Endothelial cell of umbilical vein (primary cell): ENCODE data around the gene ENOX2. TPM values are rescaled to one million over a fixed set of nuclear protein-coding genes. Genes with fewer than 3 reads are reported as not detected.

Experiments
- BruUV-seq: library from RNA; stranded (reverse); fragments of 400-500 nt; replicated peaks from 2 replicates; lab custom pipeline; 2021; lab: Mats Ljungman, UMichigan
- CTCF ChIA-PET: fragments of 300-600, 350-600 bp; sonication (Branson Sonifier 250); formaldehyde crosslinking; loops from one replicate; lab custom pipeline; 2021; ENCODE audit warnings: antibody characterized with exemption, inconsistent platforms; lab: Charles Lee
- POLR2A ChIA-PET: fragments of 300-600, 350-600 bp; sonication (Branson Sonifier 250); formaldehyde crosslinking; loops from one replicate; lab custom pipeline; 2021; ENCODE audit warnings: antibody characterized with exemption, inconsistent platforms; lab: Charles Lee
- DNase-seq: peaks from one replicate; pipeline ENCODE4 v3.0.0-alpha.2; 2011; ENCODE audit warnings: low read depth, low spot score
- FAIRE-seq: peaks from 2 replicates; lab custom pipeline; 2011; peaks lifted over from hg19 to GRCh38; lab: Jason Lieb, UNC
- H2AFZ ChIP-seq: 2 replicates; pipeline ENCODE4 v1.6.0; 2012; ENCODE audit warnings: low read depth, low read length, control low read depth, inconsistent platforms
- H3K27ac ChIP-seq: 2 replicates; pipeline ENCODE4 v1.5.1; 2011; ENCODE audit warnings: low read depth, mild to moderate bottlenecking, control low read depth, low read length, moderate library complexity; ENCODE audit not compliant: insufficient read depth
- H3K27me3 ChIP-seq, 2 experiments: 2 replicates each; pipeline versions ENCODE4 v1.6.0 to v1.6.1; 2011; ENCODE audit warnings: low read length in 2 of 2, mixed read lengths in 1 of 2; ENCODE audit not compliant: control insufficient read depth in 2 of 2, insufficient read depth in 2 of 2
- H3K36me3 ChIP-seq, 2 experiments: 2 replicates in 1 of 2; 3 replicates in 1 of 2; pipeline ENCODE4 v1.5.1; 2011; ENCODE audit warnings: low read length in 2 of 2, mild to moderate bottlenecking in 1 of 2, moderate library complexity in 1 of 2; ENCODE audit not compliant: control insufficient read depth in 2 of 2, insufficient read depth in 2 of 2; ENCODE audit errors: extremely low read depth in 1 of 2
- H3K4me1 ChIP-seq: 3 replicates; pipeline ENCODE4 v1.5.1; 2011; ENCODE audit warnings: mild to moderate bottlenecking, low read length; ENCODE audit not compliant: control insufficient read depth, insufficient read depth; ENCODE audit errors: extremely low read depth
- H3K4me2 ChIP-seq: 2 replicates; pipeline ENCODE4 v1.6.1; 2011; ENCODE audit warnings: low read length, control low read depth, mixed read lengths; ENCODE audit not compliant: insufficient read depth
- H3K4me3 ChIP-seq, 3 experiments: fragments of 200-600 bp in 1 of 3; sonication (generic), shearing (Covaris generic) in 1 of 3; replicated peaks in 1 of 3; 2 replicates each; pipeline ENCODE4 v1.5.1; 2011 to 2016; ENCODE audit warnings: control low read depth in 3 of 3, low read length in 3 of 3, mild to moderate bottlenecking in 2 of 3, inconsistent platforms in 1 of 3, low read depth in 1 of 3, moderate library complexity in 1 of 3; ENCODE audit not compliant: insufficient read depth in 1 of 3
- H3K79me2 ChIP-seq: 2 replicates; pipeline ENCODE4 v1.6.0; 2012; ENCODE audit warnings: low read length, inconsistent platforms; ENCODE audit not compliant: control insufficient read depth, insufficient read depth
- H3K9ac ChIP-seq: replicated peaks from 2 replicates; pipeline ENCODE3; 2011; ENCODE audit warnings: low read length, control low read depth; ENCODE audit not compliant: insufficient read depth; ENCODE audit errors: extremely low read depth
- H3K9me1 ChIP-seq: replicated peaks from 3 replicates; pipeline ENCODE4 v1.6.0; 2011; ENCODE audit warnings: mild to moderate bottlenecking, low read length; ENCODE audit not compliant: control insufficient read depth, insufficient read depth; ENCODE audit errors: extremely low read depth
- H3K9me3 ChIP-seq: replicated peaks from 2 replicates; pipeline ENCODE4 v1.5.1; 2012; ENCODE audit warnings: low read length, inconsistent platforms; ENCODE audit not compliant: control insufficient read depth, insufficient read depth
- H4K20me1 ChIP-seq: replicated peaks from 2 replicates; pipeline ENCODE3; 2011; ENCODE audit warnings: mild to moderate bottlenecking, low read length; ENCODE audit not compliant: control insufficient read depth, insufficient read depth; ENCODE audit errors: extremely low read depth
- EZH2 ChIP-seq: IDR thresholded peaks from 2 replicates; pipeline ENCODE4 v1.6.1; 2012; ENCODE audit warnings: borderline replicate concordance, low read depth, mild to moderate bottlenecking, moderate library complexity, low read length, inconsistent platforms; ENCODE audit not compliant: severe bottlenecking
- FOS ChIP-seq: IDR thresholded peaks from 2 replicates; pipeline ENCODE4 v1.6.1; 2011; ENCODE audit warnings: mild to moderate bottlenecking, low read length, moderate library complexity, borderline replicate concordance; ENCODE audit not compliant: insufficient read depth
- GATA2 ChIP-seq: IDR thresholded peaks from 2 replicates; pipeline ENCODE4 v1.7.0; 2011; ENCODE audit warnings: low read depth, mild to moderate bottlenecking, moderate library complexity, mixed read lengths, low read length; ENCODE audit not compliant: insufficient read length, insufficient read depth
- JUN ChIP-seq: IDR thresholded peaks from 2 replicates; pipeline ENCODE4 v1.6.1; 2011; ENCODE audit warnings: borderline replicate concordance, low read depth; ENCODE audit not compliant: insufficient read length, insufficient read depth
- MYC ChIP-seq: IDR thresholded peaks from one replicate; pipeline ENCODE4 v1.6.1; 2011; ENCODE audit warnings: mild to moderate bottlenecking, low read depth, low read length
- POLR2A ChIP-seq: IDR thresholded peaks from 2 replicates; pipeline ENCODE4 v1.6.1; 2012; ENCODE audit warnings: low read depth, mild to moderate bottlenecking, control low read depth, low read length
- POLR2AphosphoS5 ChIP-seq: IDR thresholded peaks from 2 replicates; pipeline ENCODE4 v1.6.1; 2012; ENCODE audit warnings: low read depth, mild to moderate bottlenecking, control low read depth, low read length, moderate library complexity; ENCODE audit not compliant: insufficient read depth
- dilution Hi-C: fragments of 300-500 bp; cut with MboI; formaldehyde crosslinking; loops from one replicate; pipeline ENCODE4 v1.15.0; 2019; ENCODE audit warnings: low sequenced_read_pairs; ENCODE audit not compliant: extremely low pct_ligation_motif_present
- intact Hi-C: fragments of 100-400 bp; cut with micrococcal nuclease; formaldehyde crosslinking; loops from one replicate; pipeline ENCODE4 v1.10.0; 2022
- polyA plus RNA-seq, 4 experiments: library from polyadenylated mRNA; depleted of rRNA in 3 of 4; stranded (reverse) in 3 of 4; unstranded in 1 of 4; fragments of >200 nt; gene quantifications; 2 replicates each; pipeline versions ENCODE4 v1.2.1 to v1.2.3, GENCODE V29; 2011 to 2012; ENCODE audit warnings: missing spikeins in 1 of 4
- total RNA-seq: library from RNA; stranded (reverse); gene quantifications from 2 replicates; pipeline ENCODE4 v1.2.3, GENCODE V29; 2021
- TF ChIP-seq, protein P1 (sequence below), 2 donors: IDR thresholded peaks; 1 replicate in 1 of 2; 2 replicates in 1 of 2; pipeline ENCODE4 v1.5.1; 2011; ENCODE audit warnings: low read length in 2 of 2, mild to moderate bottlenecking in 2 of 2, moderate library complexity in 2 of 2, control low read depth in 1 of 2, inconsistent platforms in 1 of 2, low read depth in 1 of 2; ENCODE audit not compliant: insufficient read depth in 1 of 2; ENCODE audit errors: extremely low read depth in 1 of 2
- TF ChIP-seq, protein P2 (sequence below): IDR thresholded peaks from 2 replicates; pipeline ENCODE4 v1.6.1; 2011; ENCODE audit not compliant: insufficient read depth, insufficient read length

Gene ENOX2
- total and polyA plus RNA-seq, 2 donors (not counting 3 experiments of a cell fraction or from before 2014, with no cell fraction given), result 5.5 to 13.1 TPM

DNA sequence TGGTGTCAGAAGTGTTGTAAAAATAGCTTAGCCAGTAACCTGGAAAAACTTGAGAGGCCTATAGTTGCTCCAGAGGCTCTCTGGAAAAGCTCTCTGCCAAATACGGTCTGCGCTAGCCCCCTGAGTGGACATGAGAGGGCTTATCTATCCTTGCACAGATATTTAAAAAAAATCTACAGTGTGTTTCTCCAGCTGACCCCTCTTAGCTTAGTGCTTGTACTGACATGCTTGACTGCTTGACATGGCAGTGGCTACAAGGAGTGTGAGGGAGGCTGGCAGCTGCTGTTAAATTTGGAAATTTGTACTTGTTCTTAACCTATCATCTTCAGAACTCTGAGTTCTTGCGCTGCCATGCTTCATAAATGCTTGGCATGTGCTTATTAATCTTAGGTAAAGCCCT is 272.0 kb downstream of the ENOX2 start:
- POLR2A ChIA-PET, result no interaction called here
- no peak overlapping the region for H3K9ac ChIP-seq
- H3K9me1 ChIP-seq, result no peaks in the 10 kb centered on the region
- H3K79me2 ChIP-seq, result no peaks in the 10 kb centered on the region
- H3K4me3 ChIP-seq, result no peak overlapping the region
- CTCF ChIA-PET, result no interaction called here
- H2AFZ ChIP-seq, result no peak overlapping the region
- TF ChIP-seq MYC (no peak), EZH2 (no peak), JUN (no peak), POLR2AphosphoS5 (no peak), FOS (no peak), GATA2 (no peak), POLR2A (no peak)
- TF ChIP-seq, protein P1, sequence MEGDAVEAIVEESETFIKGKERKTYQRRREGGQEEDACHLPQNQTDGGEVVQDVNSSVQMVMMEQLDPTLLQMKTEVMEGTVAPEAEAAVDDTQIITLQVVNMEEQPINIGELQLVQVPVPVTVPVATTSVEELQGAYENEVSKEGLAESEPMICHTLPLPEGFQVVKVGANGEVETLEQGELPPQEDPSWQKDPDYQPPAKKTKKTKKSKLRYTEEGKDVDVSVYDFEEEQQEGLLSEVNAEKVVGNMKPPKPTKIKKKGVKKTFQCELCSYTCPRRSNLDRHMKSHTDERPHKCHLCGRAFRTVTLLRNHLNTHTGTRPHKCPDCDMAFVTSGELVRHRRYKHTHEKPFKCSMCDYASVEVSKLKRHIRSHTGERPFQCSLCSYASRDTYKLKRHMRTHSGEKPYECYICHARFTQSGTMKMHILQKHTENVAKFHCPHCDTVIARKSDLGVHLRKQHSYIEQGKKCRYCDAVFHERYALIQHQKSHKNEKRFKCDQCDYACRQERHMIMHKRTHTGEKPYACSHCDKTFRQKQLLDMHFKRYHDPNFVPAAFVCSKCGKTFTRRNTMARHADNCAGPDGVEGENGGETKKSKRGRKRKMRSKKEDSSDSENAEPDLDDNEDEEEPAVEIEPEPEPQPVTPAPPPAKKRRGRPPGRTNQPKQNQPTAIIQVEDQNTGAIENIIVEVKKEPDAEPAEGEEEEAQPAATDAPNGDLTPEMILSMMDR (IDR thresholded peaks at IDR 0.05; ENCODE audit: extremely low read depth in 1 of 2, insufficient read depth in 1 of 2, low read depth in 1 of 2, low read length in 2 of 2), result no peak
- TF ChIP-seq, protein P2, sequence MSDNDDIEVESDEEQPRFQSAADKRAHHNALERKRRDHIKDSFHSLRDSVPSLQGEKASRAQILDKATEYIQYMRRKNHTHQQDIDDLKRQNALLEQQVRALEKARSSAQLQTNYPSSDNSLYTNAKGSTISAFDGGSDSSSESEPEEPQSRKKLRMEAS, result no peak
- no peak overlapping the region for H3K27ac ChIP-seq
- no TSS peak for BruUV-seq
- H3K9me3 ChIP-seq, result no peaks in the 10 kb centered on the region
- no peak overlapping the region for H3K4me2 ChIP-seq
- DNase-seq, result no peak
- no peaks in the 10 kb centered on the region for H3K4me1 ChIP-seq
- no peaks in the 10 kb centered on the region for H3K36me3 ChIP-seq
- intact Hi-C loops (no loop called here), dilution Hi-C loops (no loop called here)
- H4K20me1 ChIP-seq, result no peaks in the 10 kb centered on the region
- H3K27me3 ChIP-seq, result no peaks in the 10 kb centered on the region
- no peak for FAIRE-seq
